Psoas muscle (tissue), 8 donors: Measurements from ENCODE around the gene IDH3G. TPM values are rescaled to one million over a fixed set of nuclear protein-coding genes. Genes with fewer than 3 reads are reported as not detected.
A peak's percentile ranks its signal among the peaks of the same experiment; 100 is the strongest.

Source experiments
- ATAC-seq, 4 donors: fragments of 200-7000 bp; cut with Tn5 transposase; one replicate each; pipeline ENCODE4 v1.9.1; 2020; ENCODE audit warnings: moderate library complexity in 3 of 4, mild to moderate bottlenecking in 2 of 4
- DNase-seq, 2 donors: peaks; one replicate each; pipeline ENCODE4 v3.0.0-alpha.2; 2020
- H3K27ac ChIP-seq: fragments of 200-600 bp; one replicate; pipeline ENCODE4 v1.8.0; 2022
- H3K27me3 ChIP-seq, 3 donors: fragments of 200-600 bp in 1 of 3; one replicate each; pipeline versions ENCODE4 v1.6.1 to v1.8.0; 2013 to 2022; ENCODE audit warnings: low read length in 2 of 3, mild to moderate bottlenecking in 2 of 3, moderate library complexity in 1 of 3; ENCODE audit not compliant: insufficient read depth in 3 of 3
- H3K36me3 ChIP-seq, 2 donors: fragments of 200-600 bp in 1 of 2; one replicate each; pipeline versions ENCODE4 v1.6.1 to v1.8.0; 2013 to 2022; ENCODE audit warnings: low read depth in 1 of 2, mild to moderate bottlenecking in 1 of 2, moderate library complexity in 1 of 2; ENCODE audit not compliant: insufficient read depth in 1 of 2
- H3K4me1 ChIP-seq: fragments of 200-600 bp; one replicate; pipeline ENCODE4 v1.8.0; 2022
- H3K4me3 ChIP-seq: fragments of 200-600 bp; one replicate; pipeline ENCODE4 v1.8.0; 2022; ENCODE audit warnings: mild to moderate bottlenecking
- H3K9me3 ChIP-seq: fragments of 200-600 bp; one replicate; pipeline ENCODE4 v1.8.0; 2022
- WGBS, 3 donors: extraction: QIAGEN DNeasy Blood & Tissue Kit; methylation state at CpG; one replicate each; pipeline versions ENCODE4 v1.1.6 to v1.1.7; 2013; 5-methylcytosine and 5-hydroxymethylcytosine counted together
- intact Hi-C, 2 donors: fragments of 100-400 bp; cut with DNase I; formaldehyde crosslinking; loops; one replicate each; pipeline versions ENCODE4 v1.11.0 to v1.14.2; 2022
- polyA plus RNA-seq, 3 donors: library from polyadenylated mRNA; stranded (reverse); fragments of 200-250 nt; gene quantifications; one replicate each; pipeline ENCODE4 v1.2.3, GENCODE V29; 2013
- total RNA-seq, 4 donors: library from RNA; stranded (reverse); fragmentation: NEBNext Ultra II Directional in 2 of 4; extraction: Animal tissue kit (Norgen Biotek cat#: 25700) in 2 of 4; gene quantifications; one replicate each; pipeline versions ENCODE4 v1.2.1 to v1.2.4, GENCODE V29; 2021 to 2023
- TF ChIP-seq, protein P1 (sequence below): fragments of 200-600 bp; IDR thresholded peaks from one replicate; pipeline ENCODE4 v1.8.0; 2022; ENCODE audit warnings: antibody characterized with exemption
- donor health status: healthy with polysubstance abuse.
- donor health status: DM: no; HTN: no; CAD: no; lungs with moderate emphysema.
- donor health status: Bipolar disorder and iron deficiency.
- donor health status: healthy.
- donor health status: DM: yes; HTN: yes; CAD: no.
- donor health status: DM: no; HTN: no; CAD: no.
- donor health status: DM: no; HTN: no; CAD: no.
- donor health status: DM: yes; HTN: yes; CAD: no.

The IDH3G gene
- total and polyA plus RNA-seq, 7 donors: 25.0 to 56.9 (median 50.5) TPM

DNA sequence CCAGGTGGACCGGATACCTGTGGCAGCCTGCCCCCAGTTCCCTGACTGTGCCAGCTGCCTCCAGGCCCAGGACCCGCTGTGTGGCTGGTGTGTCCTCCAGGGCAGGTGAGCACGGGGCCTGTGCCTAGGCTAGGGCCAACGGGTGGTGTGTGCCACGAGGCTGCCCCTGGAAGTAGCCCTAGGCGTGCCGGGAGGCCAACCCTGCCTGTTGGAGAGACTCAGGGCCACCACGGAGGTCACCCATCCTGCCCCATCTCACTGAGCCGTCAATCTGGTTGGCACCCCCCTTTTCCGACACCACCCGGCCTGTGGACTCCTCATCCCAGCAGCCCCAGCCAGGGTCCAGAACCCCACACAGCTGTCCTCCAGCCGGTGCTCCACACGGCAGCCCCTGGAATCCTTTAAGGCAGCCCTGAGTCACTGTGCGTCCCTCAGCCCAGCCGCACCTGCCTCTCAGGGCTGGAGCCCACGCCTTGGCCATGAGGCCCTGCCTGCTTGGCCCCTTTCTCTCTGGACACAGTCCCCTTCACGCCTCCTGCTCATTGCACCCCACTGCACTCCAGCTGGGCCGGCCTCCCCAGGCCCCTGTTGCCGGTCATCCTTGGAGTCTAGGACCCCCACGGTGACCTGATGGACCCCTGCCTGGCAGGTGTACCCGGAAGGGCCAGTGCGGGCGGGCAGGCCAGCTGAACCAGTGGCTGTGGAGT is 24.9 kb downstream of the IDH3G start:
- ATAC-seq: no peak
- 88 to 96% (median 93%) methylated on average over 9 to 23 of the region's 23 CpGs for WGBS, 3 donors

DNA sequence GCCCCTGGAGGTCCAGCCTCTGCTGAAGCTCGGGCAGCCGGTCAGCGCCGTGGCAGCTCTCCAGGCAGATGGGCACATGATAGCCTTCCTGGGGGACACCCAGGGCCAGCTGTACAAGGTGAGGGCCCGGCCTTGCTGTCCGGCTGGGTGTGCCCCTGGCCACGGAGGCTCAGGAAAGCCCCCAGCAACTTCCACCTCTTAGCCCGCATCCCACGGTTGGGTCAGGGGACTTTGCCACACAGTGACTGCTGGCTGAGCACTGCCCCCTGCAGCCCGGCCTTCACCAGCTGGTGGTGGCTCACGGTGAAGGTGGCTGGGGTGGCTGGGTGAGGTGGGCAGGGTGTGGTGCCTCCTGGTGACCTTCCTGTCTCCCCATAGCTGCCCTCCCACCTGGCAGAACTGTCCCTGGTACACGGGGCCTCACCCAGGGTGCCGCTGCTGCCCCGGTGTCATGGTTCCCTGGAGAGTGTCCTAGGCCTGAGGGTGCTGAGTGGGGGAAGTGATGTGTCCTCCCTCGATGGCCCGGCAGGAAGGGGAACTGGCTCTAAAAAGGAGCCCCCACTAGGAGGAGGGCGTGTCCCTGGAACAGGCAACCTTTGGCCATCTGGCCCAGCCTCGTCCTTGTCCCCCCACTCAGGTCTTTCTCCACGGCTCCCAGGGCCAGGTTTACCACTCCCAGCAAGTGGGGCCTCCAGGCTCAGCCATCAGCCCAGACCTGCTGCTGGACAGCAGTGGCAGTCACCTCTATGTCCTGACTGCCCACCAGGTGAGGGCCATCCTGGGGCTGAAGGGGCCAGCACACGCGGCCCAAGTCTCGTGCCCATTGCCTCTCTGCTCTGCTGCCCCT is 25.6 kb downstream of the IDH3G start:
- DNase-seq (peak; percentile 18 to 43), ATAC-seq (no peak)
- WGBS, 3 donors: 71 to 75% (median 74%) methylated on average over 14 to 22 of the region's 22 CpGs
- H3K36me3 ChIP-seq: no peaks in the 10 kb centered on the region
- H3K9me3 ChIP-seq: no peaks in the 10 kb centered on the region
- H3K27ac ChIP-seq: no peak overlapping the region
- no peak overlapping the region for H3K4me3 ChIP-seq
- H3K4me1 ChIP-seq: no peaks in the 10 kb centered on the region
- TF ChIP-seq, protein P1, sequence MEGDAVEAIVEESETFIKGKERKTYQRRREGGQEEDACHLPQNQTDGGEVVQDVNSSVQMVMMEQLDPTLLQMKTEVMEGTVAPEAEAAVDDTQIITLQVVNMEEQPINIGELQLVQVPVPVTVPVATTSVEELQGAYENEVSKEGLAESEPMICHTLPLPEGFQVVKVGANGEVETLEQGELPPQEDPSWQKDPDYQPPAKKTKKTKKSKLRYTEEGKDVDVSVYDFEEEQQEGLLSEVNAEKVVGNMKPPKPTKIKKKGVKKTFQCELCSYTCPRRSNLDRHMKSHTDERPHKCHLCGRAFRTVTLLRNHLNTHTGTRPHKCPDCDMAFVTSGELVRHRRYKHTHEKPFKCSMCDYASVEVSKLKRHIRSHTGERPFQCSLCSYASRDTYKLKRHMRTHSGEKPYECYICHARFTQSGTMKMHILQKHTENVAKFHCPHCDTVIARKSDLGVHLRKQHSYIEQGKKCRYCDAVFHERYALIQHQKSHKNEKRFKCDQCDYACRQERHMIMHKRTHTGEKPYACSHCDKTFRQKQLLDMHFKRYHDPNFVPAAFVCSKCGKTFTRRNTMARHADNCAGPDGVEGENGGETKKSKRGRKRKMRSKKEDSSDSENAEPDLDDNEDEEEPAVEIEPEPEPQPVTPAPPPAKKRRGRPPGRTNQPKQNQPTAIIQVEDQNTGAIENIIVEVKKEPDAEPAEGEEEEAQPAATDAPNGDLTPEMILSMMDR: no peak
- H3K27me3 ChIP-seq: no peaks in the 10 kb centered on the region
- intact Hi-C loops: no loop called here

More for the DNA sequence above, 24.9 kb downstream of the IDH3G start:
- Histone ChIP-seq H3K27me3 (no peaks in the 10 kb centered on the region), H3K36me3 (no peaks in the 10 kb centered on the region), H3K4me1 (no peaks in the 10 kb centered on the region), H3K9me3 (no peaks in the 10 kb centered on the region), H3K27ac (no peak overlapping the region), H3K4me3 (no peak overlapping the region)
- TF ChIP-seq, protein P1: no peak
- peak in 1 of 2 donors; percentile 47 for DNase-seq
- intact Hi-C loops: no loop called here

DNA sequence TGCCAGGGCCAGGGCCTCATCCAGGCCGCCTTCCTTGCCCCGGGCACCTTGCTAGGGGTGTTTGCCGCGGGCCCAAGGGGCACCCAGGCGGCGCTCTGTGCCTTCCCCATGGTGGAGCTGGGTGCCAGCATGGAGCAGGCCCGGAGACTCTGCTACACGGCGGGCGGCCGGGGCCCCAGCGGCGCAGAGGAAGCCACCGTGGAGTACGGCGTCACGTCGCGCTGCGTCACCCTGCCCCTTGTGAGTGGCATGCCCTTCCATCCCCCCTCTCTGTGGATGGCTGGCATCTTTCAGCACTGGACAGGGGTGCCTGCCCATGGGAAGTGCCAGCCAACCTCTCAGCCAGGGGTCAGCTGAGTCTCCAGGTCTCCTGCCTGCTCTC is 26.5 kb downstream of the IDH3G start:
- TF ChIP-seq, protein P1: no peak
- no peaks in the 10 kb centered on the region for H3K4me1 ChIP-seq
- H3K27me3 ChIP-seq: no peaks in the 10 kb centered on the region
- intact Hi-C loops: no loop called here
- H3K27ac ChIP-seq: no peak overlapping the region
- H3K36me3 ChIP-seq: no peaks in the 10 kb centered on the region
- H3K4me3 ChIP-seq: no peak overlapping the region
- 91 to 96% (median 92%) methylated on average over 4 to 20 of the region's 20 CpGs for WGBS, 3 donors
- ATAC-seq: no peak
- DNase-seq: no peak
- H3K9me3 ChIP-seq: no peaks in the 10 kb centered on the region

DNA sequence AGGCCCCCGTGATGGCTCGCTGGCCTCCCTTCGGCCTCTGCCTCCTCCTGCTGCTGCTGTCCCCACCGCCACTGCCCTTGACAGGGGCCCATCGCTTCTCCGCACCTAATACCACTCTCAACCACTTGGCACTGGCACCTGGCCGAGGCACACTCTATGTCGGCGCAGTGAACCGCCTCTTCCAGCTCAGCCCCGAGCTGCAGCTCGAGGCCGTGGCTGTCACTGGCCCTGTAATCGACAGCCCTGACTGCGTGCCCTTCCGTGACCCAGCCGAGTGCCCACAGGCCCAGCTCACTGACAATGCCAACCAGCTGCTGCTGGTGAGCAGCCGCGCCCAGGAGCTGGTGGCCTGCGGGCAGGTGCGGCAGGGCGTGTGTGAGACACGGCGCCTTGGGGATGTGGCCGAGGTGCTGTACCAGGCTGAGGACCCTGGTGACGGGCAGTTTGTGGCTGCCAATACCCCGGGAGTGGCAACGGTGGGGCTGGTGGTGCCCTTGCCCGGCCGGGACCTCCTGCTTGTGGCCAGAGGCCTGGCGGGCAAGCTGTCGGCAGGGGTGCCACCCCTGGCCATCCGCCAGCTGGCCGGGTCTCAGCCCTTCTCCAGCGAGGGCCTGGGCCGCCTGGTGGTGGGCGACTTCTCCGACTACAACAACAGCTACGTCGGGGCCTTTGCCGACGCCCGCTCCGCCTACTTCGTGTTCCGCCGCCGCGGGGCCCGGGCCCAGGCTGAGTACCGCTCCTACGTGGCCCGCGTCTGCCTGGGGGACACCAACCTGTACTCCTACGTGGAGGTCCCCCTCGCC is 27.1 kb downstream of the IDH3G start:
- peak; percentile 28 to 62 (median 56) for ATAC-seq
- Histone ChIP-seq H3K4me1 (no peaks in the 10 kb centered on the region), H3K27me3 (no peaks in the 10 kb centered on the region), H3K36me3 (no peaks in the 10 kb centered on the region), H3K4me3 (no peak overlapping the region), H3K27ac (peak overlapping the region; percentile 27), H3K9me3 (no peaks in the 10 kb centered on the region)
- intact Hi-C loops: no loop called here
- DNase-seq: peak; percentile 30 to 63
- 50 to 68% (median 56%) methylated on average over 28 to 56 of the region's 56 CpGs for WGBS, 3 donors
- TF ChIP-seq, protein P1: no peak
